Middle frontal gyrus (tissue), 1 donor: ENCODE results near the gene BNIP5.
"Not testable (repeated sequence)": the region's sequence is repeated elsewhere in the genome, so short reads cannot be mapped to it uniquely, and the experiment has no call there.

ENCODE experiments used
- DNase-seq: peaks from one replicate; pipeline ENCODE4 v3.0.0-alpha.2; 2015; ENCODE audit warnings: low spot score; ENCODE audit errors: extremely low spot score

The BNIP5 gene

GRCh38 chr6:36368421-36368820 is 31.7 kb upstream of the BNIP5 start:
- no peak for DNase-seq

- DNase-seq, result no peak
Observed at GRCh38 chr6:36367743-36368142, 31.1 kb upstream of the BNIP5 start.

GRCh38 chr6:36364669-36365479 is 28.2 kb upstream of the BNIP5 start:
- no peak for DNase-seq

- not testable (repeated sequence) for DNase-seq
Observed at GRCh38 chr6:36364061-36364635, 27.5 kb upstream of the BNIP5 start.

- not testable (repeated sequence) for DNase-seq
Observed at GRCh38 chr6:36363371-36363752, 26.7 kb upstream of the BNIP5 start.

- no peak for DNase-seq
Observed at GRCh38 chr6:36362551-36363370, 26.1 kb upstream of the BNIP5 start.

GRCh38 chr6:36361071-36361470 is 24.4 kb upstream of the BNIP5 start:
- no peak for DNase-seq

- DNase-seq, result peak; percentile 75
Observed at GRCh38 chr6:36360241-36361054, 23.8 kb upstream of the BNIP5 start.

GRCh38 chr6:36358226-36358915 is 21.7 kb upstream of the BNIP5 start:
- no peak for DNase-seq

- DNase-seq, result no peak
Observed at GRCh38 chr6:36357872-36358225, 21.2 kb upstream of the BNIP5 start.

- no peak for DNase-seq
Observed at GRCh38 chr6:36355819-36356218, 19.1 kb upstream of the BNIP5 start.

GRCh38 chr6:36353411-36353915 is 16.8 kb upstream of the BNIP5 start:
- no peak for DNase-seq

- no peak for DNase-seq
Observed at GRCh38 chr6:36352477-36353157, 15.9 kb upstream of the BNIP5 start.

GRCh38 chr6:36350681-36351571 is 14.2 kb upstream of the BNIP5 start:
- DNase-seq, result no peak

GRCh38 chr6:36350082-36350481 is 13.4 kb upstream of the BNIP5 start:
- DNase-seq, result no peak

GRCh38 chr6:36349240-36349639 is 12.6 kb upstream of the BNIP5 start:
- DNase-seq, result no peak

- DNase-seq, result no peak
Observed at GRCh38 chr6:36347621-36348020, 10.9 kb upstream of the BNIP5 start.

GRCh38 chr6:36346486-36347273 is 10.0 kb upstream of the BNIP5 start:
- no peak for DNase-seq
